Loucy (cell line): ENCODE measurements around the gene SLFN11.

Source experiments
- CTCF ChIP-seq: fragments of 200-600 bp; sonication (generic); conservative IDR thresholded peaks from 2 replicates; pipeline ENCODE4 v1.5.1; 2014; ENCODE audit warnings: mild to moderate bottlenecking, antibody characterized with exemption, low read length
- EZH2phosphoT487 ChIP-seq: fragments of 200-600 bp; IDR thresholded peaks from 2 replicates; pipeline ENCODE4 v1.6.1; 2018; ENCODE audit warnings: antibody characterized with exemption, mild to moderate bottlenecking, moderate library complexity, borderline replicate concordance

GRCh38 chr17:35312346-35312745 is 61.1 kb downstream of the SLFN11 start:
- TF ChIP-seq CTCF = no peak
- no peak for TF ChIP-seq EZH2phosphoT487
